Activated effector memory CD4-positive, alpha-beta T cell treated with anti-CD3 and anti-CD28 coated beads, Interleukin-2, amount 50 U/mL, for 16 hours (primary cell): ENCODE measurements around the gene CREB3L1.
A peak's percentile ranks its signal among the peaks of the same experiment; 100 is the strongest.
"Not testable (repeated sequence)": the region's sequence is repeated elsewhere in the genome, so short reads cannot be mapped to it uniquely, and the experiment has no call there.

ENCODE experiments used
- DNase-seq: peaks from one replicate; pipeline ENCODE4 v3.0.0-alpha.2; 2020

CREB3L1 gene

DNA sequence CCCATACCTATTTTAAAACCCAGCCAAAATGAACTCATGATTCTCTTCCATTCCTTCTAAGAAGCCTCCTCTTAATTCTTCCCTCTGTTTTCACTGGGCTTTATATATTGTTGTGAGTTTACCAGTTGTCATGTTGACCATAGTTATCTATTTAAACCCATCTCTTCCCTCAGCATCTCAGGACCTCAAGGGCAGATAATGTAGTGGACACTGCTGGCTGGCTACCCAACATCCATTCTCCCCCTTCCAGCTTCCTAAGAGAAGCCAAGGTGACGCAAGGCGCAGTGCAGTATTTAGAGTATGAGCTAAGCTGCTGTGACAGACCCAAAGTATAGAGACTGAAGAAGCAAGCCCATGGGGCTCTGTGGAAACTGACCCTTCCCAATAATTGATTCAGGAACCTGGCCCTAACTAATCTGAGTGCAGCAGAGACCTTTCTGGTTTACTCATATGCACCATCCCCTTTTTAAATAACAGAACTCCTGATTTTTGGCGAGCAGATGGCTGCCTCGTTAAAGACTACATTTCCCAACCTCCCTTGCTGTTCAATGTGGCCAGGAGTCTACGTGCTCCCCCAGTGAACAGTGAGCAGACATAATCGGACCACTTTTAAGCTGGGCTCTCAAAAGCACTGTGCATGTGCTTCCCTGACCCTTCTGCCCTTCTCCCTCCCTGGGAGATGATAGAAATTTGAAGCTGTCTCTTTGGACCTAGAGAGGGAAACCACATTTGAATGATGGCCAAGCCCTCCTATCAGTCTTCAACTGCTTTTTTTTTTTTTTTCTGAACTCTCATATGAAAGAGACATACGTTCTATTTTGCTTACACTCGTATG is 28.1 kb upstream of the CREB3L1 start:
- peak; percentile 21 for DNase-seq

DNA sequence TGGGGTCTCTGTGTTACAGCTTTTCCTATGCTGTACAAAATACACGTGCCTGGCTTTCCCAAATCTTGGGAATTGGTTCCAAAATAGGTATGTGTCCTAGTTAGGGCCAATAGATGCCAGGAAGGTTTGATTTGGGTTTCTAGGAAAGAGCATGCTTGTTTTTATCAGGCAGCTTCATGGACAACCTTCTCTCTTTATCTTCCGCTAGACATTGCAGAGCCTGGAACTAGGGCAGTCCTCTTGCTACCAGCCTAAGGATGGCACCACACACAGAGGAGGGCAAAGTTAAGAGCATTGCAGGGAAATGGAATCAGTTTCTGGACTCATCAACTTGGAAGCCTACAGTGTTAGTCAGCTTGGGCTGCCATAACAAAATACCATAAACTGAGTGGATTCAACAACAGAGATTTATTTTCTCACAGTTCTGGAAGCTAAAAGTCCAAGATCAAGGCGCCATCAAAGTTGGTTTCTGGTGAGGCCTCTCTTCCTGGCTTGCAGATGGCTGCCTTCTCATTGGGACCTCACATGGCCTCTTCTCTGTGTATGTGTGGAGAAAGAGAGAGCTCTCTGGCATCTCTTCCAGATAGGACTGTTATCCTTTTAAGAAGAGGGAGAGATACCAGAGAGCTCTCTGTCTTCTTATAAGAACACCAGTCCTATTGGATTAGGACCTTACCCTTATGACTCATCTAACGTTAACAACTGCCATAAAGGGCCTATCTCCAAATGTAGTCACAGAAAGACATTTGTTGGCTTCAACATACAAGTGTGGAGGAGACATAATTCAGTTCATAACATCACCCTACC is 27.3 kb upstream of the CREB3L1 start:
- DNase-seq = no peak

- DNase-seq = no peak
Measured at GRCh38 chr11:46250745-46251052, 26.8 kb upstream of the CREB3L1 start.

DNA sequence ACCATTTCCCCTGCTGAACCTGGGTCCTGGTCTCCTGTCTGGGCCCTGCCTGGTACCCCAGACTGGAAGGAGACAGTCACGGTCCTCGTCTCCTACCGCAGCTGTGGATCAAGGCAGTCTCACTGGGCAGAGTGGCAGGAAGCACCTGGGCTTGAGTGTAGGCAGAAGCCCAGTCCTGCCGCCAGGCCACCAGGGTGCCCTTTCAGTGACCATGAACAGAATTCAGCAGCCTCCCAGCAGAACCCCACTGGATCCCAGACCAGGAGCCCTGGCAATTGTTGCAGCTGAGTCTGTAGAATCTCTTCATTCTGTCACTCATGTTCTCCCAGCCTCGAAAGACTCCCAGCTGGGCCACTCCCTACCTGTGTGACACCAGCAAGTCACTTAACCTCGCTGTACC is 25.5 kb upstream of the CREB3L1 start:
- DNase-seq = peak; percentile 41

DNA sequence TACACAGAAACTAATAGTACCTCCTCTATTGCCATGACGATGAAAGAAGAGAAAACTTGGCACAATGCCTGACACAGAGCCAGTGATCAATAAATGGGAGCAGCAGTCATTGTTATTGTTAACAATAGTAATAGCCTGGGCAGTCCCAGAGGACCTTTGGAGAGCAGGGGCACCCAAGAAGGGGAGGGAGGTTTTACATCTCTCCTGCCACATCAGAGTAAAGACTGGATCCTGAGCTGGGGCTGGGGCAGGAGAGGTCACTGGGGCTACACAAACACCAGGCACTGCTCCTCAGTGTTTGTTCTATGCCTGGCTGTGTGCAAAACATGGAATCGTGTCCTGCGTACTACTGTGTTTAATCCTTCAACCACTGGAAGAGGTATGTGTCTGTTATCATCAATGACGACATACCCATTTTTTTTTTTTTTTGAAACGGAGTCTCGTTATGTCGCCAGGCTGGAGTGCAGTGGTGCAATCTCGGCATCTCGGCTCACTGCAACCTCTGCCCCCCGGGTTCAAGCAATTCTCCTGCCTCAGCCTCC is 25.0 kb upstream of the CREB3L1 start:
- no peak for DNase-seq

- DNase-seq = peak; percentile 60
Measured at GRCh38 chr11:46253258-46254132, 24.0 kb upstream of the CREB3L1 start.

- DNase-seq = peak; percentile 53
Measured at GRCh38 chr11:46254133-46254491, 23.4 kb upstream of the CREB3L1 start.

- DNase-seq = no peak
Measured at GRCh38 chr11:46256540-46257001, 20.9 kb upstream of the CREB3L1 start.

DNA sequence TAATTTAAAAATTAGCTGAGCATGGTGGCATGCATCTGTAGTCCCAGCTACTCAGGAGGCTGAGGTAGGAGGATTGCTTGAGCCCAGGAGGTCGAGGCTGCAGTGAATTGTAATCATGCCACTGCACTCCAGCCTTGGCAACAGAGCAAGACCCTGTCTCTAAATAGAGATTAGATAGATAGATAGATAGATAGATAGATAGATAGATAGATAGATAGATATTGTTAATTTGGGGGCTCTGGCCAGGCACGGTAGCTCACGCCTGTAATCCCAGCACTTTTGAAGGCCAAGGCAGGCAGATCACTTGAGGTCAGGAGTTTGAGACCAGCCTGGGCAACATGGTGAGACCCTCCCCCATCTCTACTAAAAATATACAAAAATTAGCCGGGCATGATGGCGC is 18.1 kb upstream of the CREB3L1 start:
- DNase-seq = not testable (repeated sequence)

DNA sequence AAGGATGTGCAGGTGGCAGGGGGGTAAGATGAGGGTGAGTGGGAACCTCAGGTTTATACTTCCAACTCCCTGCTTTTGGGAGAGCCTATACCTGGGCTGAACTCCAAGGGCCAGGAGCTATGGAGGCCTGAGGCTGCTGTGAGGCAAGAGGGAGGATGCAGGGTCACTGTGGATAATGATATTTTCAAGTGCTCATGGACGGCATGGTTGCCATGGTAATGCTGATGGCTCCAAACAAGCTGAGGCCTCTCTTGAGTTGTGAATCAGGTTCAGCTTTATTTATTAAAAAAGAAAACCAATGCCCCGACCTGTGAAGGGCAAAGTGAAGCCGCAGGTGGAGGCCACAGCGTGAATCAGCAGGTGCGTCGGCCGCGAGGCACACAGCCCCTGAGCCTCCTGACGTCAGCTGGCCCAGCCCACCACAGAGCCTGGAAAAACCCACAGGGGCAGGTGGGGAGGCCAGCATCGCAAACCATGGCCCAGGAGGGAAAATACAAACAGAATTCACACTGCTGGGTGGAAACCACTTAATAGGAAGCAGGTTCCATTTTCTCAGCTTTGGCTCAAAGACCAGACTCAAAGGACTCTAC is 17.4 kb upstream of the CREB3L1 start:
- no peak for DNase-seq

- DNase-seq = no peak
Measured at GRCh38 chr11:46263120-46263519, 14.3 kb upstream of the CREB3L1 start.

GRCh38 chr11:46264030-46264429 is 13.4 kb upstream of the CREB3L1 start:
- no peak for DNase-seq

GRCh38 chr11:46264976-46265375 is 12.5 kb upstream of the CREB3L1 start:
- no peak for DNase-seq

- no peak for DNase-seq
Measured at GRCh38 chr11:46265764-46266163, 11.7 kb upstream of the CREB3L1 start.

DNA sequence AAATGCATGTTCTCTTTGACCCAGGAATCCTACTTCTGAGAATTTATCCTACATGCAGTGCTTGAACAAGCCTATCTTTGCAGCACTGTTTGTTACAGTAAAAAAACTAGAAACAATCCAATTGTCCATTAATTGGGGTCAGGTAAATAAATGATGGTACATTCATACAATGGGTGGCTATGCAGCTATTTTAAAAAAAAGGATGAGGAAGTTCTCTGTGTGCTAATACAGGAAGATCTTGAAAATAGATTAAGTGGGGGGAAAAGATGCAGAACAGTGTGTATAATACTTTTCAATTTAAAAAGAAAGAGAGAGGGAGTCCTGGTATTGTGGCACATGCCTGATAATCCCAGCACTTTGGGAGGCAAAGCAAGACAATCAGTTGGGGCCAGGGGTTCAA is 9.5 kb upstream of the CREB3L1 start:
- DNase-seq = no peak

- DNase-seq = no peak
Measured at GRCh38 chr11:46270684-46271083, 6.8 kb upstream of the CREB3L1 start.

GRCh38 chr11:46271407-46271806 is 6.1 kb upstream of the CREB3L1 start:
- no peak for DNase-seq

DNA sequence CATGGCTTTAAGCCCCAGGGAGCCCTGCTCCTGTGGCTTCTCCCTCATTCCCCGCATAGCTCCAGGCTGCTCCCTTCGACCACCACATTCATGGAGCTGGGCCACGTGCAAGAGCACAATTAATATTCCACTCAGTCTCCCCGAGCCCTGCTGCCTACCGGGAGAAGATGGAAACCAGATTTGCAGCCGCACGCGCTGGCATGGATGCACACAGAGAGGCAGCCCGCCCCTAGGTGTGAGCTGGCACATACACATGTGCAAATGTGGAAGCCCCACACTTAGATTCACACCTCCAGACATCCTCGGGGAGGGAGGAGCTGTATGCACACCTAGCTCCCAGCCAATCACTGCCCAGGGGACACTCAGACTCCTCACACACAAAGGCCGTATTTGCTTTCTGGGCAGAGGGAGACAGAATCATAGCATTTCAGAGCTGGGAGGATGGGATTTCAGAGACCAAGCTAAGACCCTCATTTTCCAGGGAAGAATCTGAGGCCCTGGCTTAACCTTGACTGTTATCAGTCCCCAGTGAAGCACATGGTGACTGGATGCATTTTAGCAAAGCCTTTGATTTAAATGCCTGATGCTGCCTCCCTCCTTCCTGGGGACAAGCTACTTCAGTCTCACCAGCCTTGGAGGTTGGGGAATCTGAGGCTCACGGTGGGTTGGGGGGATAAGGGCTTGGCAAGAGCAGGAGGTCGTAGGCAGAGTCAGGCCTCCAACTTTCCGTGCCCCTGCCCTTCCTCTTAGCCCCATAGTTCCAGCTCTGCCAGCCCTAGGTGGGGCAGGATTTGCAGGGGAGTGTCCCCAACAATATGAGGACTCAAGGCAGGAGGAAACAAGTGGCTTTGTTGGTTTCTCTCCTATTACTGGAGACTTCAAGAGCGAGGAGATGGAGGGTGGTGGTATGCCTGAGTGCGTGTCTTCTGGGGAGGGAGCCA is 5.3 kb upstream of the CREB3L1 start:
- no peak for DNase-seq

DNA sequence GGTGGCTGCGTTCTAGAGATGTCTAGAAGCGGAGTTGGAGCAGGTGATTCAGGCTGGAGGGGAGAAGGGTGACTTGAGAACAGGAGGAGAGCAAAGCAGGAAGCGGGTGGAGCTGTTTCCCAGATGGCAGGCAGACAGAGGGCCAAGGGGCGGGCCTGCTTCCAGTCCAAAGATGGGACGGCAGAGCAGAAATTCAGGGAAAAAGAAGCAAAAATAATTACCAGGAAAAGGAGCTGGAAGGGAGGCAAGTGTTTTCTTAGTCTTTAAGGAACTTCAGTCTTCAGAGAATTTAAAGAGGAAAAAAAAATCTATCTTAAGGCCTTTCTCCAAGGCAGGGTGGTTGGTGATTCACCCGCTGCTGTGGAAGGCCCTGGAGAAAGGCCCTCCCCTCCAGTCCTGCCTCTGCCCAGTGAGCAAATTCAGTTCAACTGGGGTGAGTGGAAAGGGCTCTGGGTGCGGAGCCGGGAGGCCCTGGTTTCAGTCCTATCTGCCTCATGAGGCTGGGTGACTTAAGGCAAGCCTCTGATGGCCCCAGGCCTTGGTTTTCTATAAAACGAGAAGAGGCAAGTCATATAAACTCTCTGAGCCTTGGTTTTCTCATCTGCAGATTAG is 4.5 kb upstream of the CREB3L1 start:
- no peak for DNase-seq

GRCh38 chr11:46273511-46274205 is 3.8 kb upstream of the CREB3L1 start:
- no peak for DNase-seq
